Measurements from ENCODE around the gene GP5. TPM values are rescaled to one million over a fixed set of nuclear protein-coding genes. Genes with fewer than 3 reads are reported as not detected.
A peak's percentile ranks its signal among the peaks of the same experiment; 100 is the strongest.

The GP5 gene
- total and polyA plus RNA-seq, 9 of the 15 experiments (the other 6 are each of a cell fraction or from before 2014, with no cell fraction given) = 0.03 to 0.04 (median 0.04) TPM; not detected in 6

GRCh38 chr3:194397757-194398312, 1.2 kb downstream of the GP5 start:
- no peak for ATAC-seq
- 0 out of 5 replicates have a peak, but pooled peaks cover 0 to under 1% of the 10 kb centered on the region in 2 experiments for H3K27me3 ChIP-seq (ENCODE audit: control insufficient read depth in 2 of 2, insufficient read depth in 2 of 2, low read length in 2 of 2)
- H3K4me2 ChIP-seq (ENCODE audit: insufficient read depth, low read length) = no peak overlapping the region
- peaks cover 5 to 25% of the 10 kb centered on the region in 2 experiments; a peak in 4 of 5 replicates for H3K4me1 ChIP-seq (replicated peaks in 1 of 2; ENCODE audit: control insufficient read depth in 2 of 2, insufficient read depth in 2 of 2, low read length in 2 of 2)
- H3K9me3 ChIP-seq (replicated peaks; ENCODE audit: control insufficient read depth, insufficient read depth, low read depth, low read length) = no peaks in the 10 kb centered on the region
- FAIRE-seq = no peak
- H3K27ac ChIP-seq (ENCODE audit: extremely low read depth, low read depth, low read length) = no peak overlapping the region
- H3K79me2 ChIP-seq (ENCODE audit: control insufficient read depth, insufficient read depth, low read length) = no peaks in the 10 kb centered on the region
- H3K36me3 ChIP-seq (ENCODE audit: control insufficient read depth, insufficient read depth, low read length) = no peaks in the 10 kb centered on the region
- intact Hi-C loops (cut with micrococcal nuclease) (no loop called here), in situ Hi-C loops (cut with MboI) (no loop called here)
- no peak overlapping the region for H3K4me3 ChIP-seq
- WGBS (ENCODE audit: insufficient coverage, low coverage, missing lambda C conversion rate) = 77% methylated on average over 20 of the region's 38 CpGs
- ChIA-PET POLR2A (interaction anchor here (0.6 to 2.0 kb wide), 2 partner anchors 12 to 43 kb away, joined by 3 to 4 read pairs; no protein-coding TSS in a partner anchor), CTCF (ENCODE audit: low intra/inter-chr PET ratio) (interaction anchor here (0.6 kb wide), 1 partner anchor 13 kb away, joined by 3 read pairs; no protein-coding TSS in a partner anchor)
- BruUV-seq (replicated peaks) = no TSS peak
- H4K20me1 ChIP-seq (replicated peaks; ENCODE audit: control insufficient read depth, insufficient read depth, low read length) = no peaks in the 10 kb centered on the region
- H2AFZ ChIP-seq (ENCODE audit: low read depth, low read length) = no peak overlapping the region
- TF ChIP-seq ZBTB33 (CRISPR knock-in tag; IDR thresholded peaks at IDR 0.05) = peak; percentile 79
- TF ChIP-seq ZFP30 (CRISPR knock-in tag; IDR thresholded peaks at IDR 0.05; ENCODE audit: borderline replicate concordance) = no peak
- no peaks in the 10 kb centered on the region for H3K9me1 ChIP-seq (ENCODE audit: control insufficient read depth, insufficient read depth, low read length)
- H3K9ac ChIP-seq (ENCODE audit: insufficient read depth in 1 of 2, low read depth in 2 of 2, low read length in 2 of 2) = no peak overlapping the region
- DNase-seq (ENCODE audit: extremely low read depth in 1 of 4, low spot score in 3 of 4) = no peak

Data from K562 (cell line).